Stimulated activated naive CD8-positive, alpha-beta T cell treated with anti-CD3 and anti-CD28 coated beads, Interleukin-15, Interleukin-2, amounts not matched to agents 100 U/mL and 50 U/mL, for 24 hours (primary cell): ENCODE data around the gene EPHA2.
"Not testable (repeated sequence)": the region's sequence is repeated elsewhere in the genome, so short reads cannot be mapped to it uniquely, and the experiment has no call there.

ENCODE experiments used
- ATAC-seq: fragments of 150-1000 bp; cut with Tn5 transposase; one replicate; pipeline ENCODE4 v1.10.0; 2021
- DNase-seq: peaks from one replicate; pipeline ENCODE4 v3.0.0; 2021

EPHA2 gene

DNA sequence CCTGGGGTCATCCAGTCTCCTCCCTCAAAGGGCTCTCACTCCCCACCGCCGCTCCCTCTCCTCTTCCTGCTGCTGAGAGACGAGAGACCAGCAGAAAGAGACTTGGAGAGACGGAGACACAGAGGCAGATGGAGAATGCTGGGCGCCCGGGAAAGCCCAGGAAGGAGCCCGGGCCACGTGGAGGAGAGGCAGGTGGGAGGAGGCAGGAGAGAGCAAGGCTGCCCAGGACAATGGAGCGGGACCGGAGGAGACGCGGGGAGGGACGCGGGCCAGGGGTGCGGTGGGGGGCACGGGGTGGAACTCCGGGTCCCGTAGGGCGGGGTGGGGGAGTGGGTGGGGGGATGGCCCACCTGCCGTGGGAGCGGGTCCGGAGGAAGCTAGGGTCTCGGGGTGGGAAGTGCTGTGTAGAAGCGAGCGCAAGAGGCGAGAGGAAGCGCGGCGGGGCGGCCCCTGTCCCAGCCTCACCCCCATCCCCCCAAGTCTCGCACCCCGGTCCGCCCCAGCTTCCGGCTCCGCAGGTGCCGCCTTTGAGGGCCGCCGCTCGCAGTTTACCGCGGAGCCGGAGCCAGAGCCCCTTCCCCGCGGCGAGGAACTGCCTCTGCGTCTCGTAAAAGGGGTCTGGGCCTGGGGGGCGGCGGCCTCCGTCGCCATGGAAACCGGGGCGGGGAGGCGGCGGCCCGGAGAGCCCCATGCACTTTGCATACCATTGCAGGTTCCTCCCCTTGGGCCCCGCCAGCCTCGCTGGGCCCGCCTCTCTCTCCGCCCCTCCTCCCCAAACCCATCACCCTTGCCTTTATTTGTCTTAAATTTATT lies 11.7 kb upstream of the EPHA2 start:
- ATAC-seq: peak; percentile 72
- peak; percentile 72 for DNase-seq

DNA sequence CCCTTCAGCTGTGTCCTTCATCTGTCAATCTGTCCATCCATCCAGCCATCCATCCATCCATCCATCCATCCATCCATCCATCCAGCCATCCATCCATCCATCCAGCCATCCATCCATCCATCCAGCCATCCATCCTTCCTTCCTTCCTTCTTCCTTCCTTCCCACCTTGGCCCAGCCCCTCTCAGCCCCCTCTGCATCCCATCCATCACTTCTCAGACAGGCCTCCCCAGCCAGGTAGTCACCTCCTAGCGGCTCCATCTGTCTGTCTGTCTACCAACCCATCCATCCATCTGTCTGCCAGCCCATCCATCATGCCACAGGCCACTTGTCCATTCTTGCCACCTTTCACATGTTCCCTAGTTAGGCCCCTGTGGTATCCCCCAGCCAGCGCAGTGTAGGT lies 10.2 kb upstream of the EPHA2 start:
- ATAC-seq: no peak
- DNase-seq: no peak

DNA sequence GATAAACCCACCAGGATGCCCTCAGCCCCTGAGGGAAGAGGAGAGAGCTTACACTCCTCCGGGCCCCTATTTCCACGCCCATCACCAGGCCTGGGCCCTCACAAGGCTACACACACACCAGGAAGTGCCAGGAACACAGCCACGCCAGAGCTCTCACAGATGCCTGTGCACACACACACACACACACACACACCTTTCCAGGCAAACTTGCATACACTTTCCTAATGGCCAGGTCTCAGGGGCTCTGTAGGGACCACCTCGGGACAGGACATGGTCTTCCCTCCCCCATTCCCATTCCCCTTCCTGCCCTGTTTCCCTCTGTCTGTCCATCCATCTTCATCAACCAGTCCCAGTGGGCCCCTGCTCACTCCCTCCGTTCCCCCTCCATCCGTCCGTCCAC lies 9.7 kb upstream of the EPHA2 start:
- no peak for DNase-seq

DNA sequence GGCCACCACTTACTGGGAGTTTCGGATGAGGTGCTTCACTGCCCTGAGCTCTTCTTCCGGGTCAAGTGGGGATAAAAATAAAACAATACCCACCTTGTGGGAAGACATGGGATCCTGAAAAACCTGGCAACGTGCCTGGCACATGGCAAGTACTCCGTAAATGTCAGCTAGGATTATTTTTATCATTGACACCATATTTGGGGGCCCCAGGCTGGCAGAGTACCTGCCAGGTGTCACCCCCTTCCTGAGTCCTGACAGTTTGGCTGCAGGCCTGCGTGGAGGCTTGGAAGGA lies 9.2 kb upstream of the EPHA2 start:
- ATAC-seq (no peak), DNase-seq (no peak)

More for the DNA sequence above, 9.7 kb upstream of the EPHA2 start:
- ATAC-seq: no peak

DNA sequence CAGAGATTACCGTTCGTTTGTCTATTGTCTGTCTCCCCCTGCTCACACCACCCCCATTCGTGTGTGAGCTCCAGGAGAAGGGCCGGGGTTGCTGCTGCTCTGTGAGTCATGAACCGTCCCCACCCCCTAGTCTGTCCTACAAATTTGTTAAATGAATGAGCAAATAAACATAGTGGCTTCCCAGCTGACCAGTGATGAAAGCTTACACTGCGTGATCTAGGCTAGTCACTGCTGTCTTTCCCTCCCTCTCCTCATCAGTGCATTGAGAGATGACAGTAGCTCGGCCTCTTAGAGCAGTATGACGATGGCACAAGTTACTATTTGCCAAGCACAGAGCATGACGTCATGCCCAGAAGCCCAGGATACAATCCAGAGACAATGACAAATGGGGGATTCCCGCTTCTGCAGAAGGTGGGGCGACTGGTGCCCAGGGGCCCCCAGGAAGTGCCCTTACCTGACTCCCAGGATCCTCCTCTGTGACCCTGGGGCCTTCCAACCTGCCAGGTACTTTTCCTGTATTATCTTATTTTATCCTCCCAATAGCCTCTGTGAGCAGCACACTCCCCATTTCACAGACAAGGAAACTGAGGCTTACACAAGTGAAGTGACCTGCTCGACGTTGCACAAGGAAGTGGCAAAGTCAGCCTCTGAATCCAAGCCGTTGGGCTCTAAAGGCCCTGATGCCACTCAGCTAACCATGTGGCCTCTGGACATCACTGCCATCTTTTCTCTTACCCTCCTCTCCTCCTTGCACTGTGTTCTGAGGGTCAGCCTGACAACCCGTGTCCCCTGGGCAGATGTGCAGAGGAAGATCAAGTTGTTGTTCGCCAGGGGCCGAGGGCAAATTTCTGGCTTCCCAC lies 8.6 kb upstream of the EPHA2 start:
- DNase-seq: no peak
- peak; percentile 41 for ATAC-seq

DNA sequence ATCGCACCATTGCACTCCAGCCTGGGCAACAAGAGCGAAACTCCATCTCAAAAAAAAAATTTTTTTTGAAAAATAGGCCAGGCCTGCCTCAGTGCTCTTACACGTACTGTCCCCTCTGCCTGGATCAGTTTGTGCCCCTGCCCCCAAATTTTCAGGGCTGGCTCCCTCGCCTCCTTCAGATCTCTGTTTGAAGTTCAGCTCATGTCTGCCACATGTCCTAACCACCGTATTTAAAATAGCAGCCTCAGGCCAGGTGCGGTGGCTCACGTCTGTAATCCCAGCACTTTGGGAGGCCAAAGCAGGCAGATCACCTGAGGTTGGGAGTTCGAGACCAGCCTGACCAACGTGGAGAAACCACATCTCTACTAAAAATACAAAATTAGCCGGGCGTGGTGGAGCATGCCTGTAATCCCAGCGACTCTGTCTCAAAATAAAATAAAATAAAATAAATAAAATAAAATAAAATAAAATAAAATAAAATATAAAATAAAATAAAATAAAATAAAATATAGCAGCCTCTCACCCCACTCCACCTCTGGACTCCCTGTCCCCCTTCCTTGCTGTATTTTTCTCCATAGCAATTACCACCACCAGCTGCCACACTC lies 7.8 kb upstream of the EPHA2 start:
- DNase-seq, ATAC-seq: not testable (repeated sequence)

DNA sequence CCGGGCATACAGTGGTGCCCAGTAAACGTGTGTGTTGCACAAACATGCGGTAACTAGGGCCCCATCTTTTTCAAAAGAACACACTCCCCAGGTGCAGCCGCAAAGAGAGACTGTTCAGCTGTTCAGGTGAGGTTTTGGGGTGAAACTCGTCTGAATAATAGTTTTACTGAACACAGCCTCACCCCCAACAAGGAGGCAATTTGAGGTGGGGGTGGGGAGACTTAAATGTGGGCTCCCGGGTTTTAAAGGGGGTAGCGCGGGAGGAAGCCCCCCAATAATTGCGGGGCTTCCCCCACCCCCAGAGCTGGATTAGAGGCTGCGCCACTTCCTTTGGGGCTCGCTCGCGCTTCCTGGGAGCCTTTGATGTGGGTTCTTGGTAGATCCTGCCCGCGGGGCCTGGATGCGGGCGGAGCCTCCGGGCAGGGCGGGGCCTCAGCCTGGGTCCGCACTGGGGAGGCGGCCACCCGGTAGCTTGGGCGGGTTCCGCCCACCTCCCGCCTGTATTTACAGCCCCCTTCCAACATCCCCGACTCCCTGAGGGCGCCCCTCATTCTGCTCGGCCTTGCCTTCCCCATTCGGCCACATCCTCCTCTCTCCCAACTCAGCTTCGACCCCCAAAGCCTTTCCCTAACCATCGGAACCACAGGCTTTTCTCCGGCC lies 6.4 kb upstream of the EPHA2 start:
- peak; percentile 55 for ATAC-seq
- peak; percentile 65 for DNase-seq

DNA sequence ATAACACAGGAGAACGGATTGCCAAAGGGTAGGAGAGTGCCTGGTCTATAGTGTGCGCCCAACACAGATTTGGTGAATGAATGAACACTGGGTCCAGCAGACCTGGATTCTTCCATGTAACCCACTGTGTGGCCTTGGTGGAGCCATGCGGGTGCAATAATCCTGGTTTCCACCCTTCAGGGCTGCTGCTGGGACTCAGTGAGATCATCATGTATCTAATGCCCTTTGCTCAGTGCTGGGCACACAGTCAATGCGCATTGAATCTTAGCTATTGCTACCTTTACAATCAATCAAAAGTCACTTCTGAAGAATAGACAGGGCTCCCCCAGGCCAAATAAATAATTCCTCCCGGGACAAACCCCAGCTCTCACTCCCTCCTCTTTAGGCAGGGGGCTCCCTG lies 5.8 kb upstream of the EPHA2 start:
- no peak for ATAC-seq
- DNase-seq: no peak

DNA sequence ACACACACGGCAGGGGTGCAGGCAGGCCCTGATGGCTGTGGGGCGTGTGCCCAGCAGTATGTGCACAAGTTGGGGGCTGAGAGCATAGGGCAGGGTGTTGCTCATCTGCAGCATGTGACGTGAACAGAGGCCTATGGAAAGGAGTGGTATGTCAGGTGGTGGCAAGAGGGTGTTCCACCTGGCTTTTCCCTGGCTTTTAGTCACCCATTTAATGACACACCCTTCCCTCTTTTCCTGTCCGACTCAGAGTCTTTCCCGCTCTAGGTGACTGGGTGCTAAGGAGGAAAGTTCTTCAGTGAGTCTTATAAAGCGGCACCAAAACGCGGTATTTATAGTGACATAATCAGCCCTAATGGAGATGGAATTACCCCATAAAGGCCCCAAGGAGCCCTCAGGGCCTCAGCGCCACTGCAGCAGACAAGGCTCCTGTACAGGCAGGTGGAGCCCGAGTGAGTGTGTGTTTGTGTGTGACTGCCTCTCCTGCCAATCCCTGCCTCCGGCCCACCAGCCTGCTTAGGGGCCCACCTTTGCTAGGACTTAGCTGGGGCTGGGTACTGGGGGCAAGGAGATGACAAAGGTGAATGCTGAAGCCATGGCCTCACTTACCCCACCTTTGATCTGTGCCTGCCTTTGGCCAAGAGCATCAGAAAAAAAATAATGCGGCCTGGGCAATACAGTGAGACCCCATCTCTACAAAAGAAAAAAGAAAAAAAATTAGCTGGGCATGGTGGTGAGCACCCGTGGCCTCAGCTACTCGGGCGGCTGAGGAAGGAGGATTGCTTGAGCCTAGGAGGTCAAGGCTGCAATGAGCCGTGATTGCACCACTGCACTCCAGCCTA lies 3.3 kb upstream of the EPHA2 start:
- no peak for DNase-seq
- ATAC-seq: no peak

DNA sequence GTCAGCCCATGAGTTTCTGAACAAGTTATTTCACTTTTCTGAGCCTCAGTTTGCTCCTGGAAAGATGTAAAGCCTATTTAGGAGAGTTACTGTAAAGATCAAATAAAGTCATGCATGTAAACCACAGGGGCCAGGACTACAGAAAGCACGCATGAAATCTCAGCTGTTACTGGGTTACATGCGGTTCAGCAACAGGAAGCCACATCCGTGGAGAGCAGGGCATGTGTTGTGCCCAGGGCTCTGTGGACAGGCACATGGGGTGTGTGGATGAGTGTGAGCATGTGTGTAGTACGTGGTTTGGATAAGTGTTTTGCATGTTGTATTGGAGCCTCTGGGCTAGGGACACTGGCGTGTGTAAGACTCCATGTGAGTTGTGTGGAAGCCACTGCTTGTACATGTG lies 2.2 kb upstream of the EPHA2 start:
- no peak for ATAC-seq
- no peak for DNase-seq

DNA sequence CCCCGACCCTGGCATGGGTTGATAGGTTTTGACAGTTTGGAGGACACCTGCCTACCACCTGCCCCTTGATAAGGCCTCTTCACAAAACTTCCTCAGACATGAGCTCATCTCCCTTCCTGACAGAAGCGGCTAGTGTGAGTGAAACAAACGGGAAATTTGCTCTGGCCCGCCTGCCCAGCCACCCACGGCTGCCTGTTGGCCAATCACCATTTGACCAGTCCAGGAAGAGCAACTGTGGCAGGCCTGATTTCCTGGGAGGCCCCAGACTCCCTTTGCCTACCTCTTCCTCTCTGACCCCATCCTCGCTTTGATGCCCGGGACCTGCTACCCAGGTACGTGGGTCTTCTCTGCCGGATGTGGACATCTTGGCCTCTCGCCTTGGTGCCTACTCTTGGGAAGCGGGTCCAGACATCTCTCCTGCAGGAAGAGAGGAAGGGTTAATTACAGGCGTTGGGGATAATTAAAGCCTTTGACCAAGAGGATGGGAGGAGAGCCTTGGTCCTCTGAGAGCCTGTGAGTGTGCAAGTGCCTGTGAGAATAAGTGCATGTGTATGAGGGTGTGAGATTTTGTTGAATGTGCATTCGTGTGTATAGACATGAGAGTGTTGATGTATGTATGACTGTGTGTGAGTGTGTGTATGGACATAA lies 1.1 kb upstream of the EPHA2 start:
- DNase-seq: no peak
- ATAC-seq: no peak

DNA sequence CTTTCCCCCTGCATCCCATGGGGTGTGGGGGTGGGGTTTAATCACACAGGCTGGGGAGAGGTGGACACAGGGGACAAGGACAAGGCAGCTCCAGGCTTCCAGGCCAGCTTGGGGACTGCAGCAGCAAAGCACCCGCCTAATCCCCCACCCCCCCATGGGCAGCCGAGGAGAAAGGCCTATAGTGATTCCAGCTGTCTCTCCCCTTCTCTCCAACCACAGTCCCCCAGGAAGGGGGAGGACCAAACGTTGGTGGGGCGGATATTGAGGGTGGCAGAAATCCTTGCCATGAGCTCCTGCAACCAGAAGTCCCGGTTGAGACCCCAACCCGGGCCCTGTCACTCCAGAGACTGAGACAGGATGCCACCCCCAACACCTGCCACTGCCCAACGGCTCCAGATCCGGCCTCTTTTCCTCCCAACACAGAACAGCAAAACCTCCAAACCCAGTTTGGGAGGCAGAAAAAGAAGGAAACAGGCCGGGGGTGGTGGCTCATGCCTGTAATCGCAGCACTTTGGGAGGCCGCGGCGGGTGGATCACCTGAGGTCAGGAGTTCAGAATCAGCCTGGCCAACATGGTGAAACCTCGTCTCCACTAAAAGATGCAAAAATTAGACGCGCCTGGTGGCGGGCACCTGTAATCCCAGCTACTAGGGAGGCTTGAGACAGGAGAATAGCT lies 1.7 kb downstream of the EPHA2 start:
- no peak for ATAC-seq
- DNase-seq: no peak

DNA sequence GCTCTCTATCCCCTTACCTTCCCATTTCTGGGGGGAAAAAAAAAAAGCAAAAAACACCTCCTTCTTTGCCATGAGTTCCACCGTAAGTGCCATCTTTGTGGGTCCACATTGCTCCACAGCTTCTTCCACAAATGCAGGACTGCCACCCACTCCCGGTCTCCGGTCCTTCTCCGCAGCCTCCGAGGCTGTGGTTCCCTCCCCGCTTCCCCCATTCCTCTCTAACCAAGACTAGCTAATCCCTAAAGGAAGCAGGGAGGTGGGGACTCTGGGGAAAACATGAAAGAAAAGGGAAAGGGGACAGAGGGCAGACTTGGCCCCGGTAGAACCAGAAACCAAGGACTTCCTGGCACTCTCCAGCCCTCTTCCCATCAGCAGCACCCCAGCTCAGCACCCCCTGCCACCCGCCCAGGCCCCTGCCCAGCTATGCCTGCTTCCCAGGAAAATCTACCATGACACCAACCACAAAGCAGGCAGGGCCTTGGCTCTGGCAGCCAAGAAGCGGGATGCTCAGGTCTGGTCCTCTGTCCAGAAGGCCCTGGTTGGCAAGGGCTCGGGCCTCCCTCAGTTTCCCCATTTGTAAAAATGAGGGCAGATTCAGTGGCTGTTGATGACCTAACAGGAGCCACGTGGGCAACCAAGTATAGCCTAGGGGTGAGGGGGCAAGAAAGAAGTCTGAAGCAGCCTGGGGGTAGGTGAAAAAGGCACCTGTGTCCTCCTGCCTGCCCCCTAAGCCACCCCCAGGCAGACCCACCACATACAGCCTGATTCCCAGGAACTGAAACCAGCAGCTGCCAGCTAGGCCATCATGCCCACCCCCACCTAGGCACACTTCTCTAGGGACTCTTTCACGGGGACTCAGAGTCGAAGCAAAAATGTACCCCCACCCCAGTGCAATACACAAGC lies 2.5 kb downstream of the EPHA2 start:
- ATAC-seq (no peak), DNase-seq (no peak)

DNA sequence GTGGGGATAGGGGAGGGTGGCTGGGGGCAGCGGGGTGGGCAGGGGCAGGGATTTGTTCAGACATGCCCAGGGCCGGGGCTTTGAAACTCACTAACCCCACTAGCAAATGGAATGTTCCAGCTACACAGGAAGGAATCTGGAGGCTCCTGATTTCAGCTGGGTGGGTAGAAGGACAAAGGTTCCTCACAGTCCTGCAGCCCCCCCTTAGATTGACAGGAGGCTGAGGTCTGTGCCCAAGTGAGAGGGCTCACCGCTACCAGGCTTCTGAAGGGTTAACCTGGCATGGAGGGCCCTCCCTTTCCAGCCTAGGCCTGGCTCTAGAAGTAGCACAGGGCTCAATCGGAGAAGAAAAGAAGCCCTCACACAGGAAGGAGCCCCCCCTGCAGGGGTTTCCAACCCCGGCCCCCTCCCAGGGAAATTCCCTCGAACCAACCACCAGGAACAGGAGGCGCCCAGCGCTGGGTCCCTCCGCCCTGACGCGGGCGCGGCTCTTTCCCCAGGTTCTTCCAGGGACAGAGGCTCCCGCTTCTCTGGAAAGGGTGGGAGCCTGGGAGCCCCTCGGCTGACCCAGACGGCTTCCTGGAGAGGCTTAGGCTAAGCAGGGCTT lies 3.3 kb downstream of the EPHA2 start:
- DNase-seq (no peak), ATAC-seq (no peak)

DNA sequence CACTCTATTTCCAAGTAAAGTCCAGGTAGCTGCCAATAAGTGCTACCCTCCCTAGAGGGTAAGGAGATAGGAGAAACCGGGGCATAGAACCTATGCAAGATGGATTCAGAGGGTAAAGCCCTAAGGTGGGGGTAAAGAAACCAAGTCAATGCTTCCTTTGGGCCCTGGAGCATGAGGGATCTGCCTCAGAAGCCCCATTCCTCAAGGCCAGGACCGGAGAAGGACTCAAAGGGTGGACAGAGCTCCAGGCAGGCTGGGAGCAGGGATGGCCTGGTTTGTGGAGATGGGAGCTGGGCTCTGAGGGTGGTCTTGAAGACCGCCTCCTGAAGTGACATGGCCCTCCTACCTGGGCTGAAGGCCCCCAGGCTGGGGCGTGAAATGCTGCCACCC lies 3.9 kb downstream of the EPHA2 start:
- DNase-seq: no peak
- no peak for ATAC-seq

DNA sequence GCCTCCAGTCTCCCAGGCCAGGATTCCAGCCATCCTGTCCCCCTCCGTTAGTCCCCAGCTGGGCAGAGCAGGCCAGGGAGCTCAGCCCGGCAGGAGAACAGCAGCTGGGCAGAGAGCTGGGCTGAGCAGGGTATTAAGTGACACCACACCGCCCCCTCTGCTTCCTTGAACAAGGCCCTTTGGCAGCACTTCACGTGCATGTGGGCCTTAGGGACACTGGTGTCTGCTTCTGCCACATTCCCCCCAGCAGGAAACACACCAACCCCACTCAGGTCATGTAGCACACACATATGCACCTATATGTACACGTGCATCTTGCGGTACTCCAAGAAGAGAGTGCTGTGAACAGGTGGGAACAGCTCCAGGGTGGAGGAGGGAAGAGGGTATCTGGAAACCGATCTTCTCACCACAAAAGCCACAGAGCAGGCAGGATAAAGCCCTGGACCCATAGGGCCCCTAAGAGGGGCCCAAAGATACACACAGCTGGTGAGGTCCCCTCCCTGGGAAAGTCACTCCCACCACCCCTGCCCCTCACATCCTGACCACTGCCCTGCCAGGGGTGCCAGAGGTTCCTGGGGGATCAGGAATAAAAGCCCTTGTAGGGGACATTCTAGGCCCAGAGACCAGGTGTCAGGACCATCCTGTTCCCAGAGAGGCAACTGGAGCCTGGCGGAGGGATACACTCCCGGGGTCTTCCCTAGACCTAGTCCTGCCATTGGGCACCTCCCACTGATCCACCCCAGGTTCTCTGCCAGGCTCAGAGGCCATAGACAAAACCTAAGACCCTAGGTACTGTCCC lies 4.5 kb downstream of the EPHA2 start:
- DNase-seq (no peak), ATAC-seq (no peak)

DNA sequence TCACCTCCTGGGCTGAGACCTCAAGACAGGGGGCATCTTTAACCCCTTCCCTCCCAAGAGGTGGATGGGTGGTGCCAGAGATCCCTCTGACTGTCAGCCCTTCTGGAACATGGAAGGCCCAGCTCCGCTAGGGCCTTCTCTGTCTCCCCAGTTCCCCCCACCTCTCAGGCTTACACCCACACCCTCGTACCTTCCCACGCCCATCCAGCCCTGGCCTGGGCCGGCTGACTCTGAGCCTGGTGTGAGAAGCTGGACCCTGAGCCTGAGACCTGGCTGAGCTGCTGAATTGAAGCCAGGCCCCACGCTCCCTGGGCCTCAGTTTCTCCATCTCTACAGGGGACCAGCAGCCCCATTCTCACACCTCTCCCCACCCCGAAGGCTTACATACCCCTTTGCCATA lies 5.4 kb downstream of the EPHA2 start:
- ATAC-seq: no peak
- no peak for DNase-seq

DNA sequence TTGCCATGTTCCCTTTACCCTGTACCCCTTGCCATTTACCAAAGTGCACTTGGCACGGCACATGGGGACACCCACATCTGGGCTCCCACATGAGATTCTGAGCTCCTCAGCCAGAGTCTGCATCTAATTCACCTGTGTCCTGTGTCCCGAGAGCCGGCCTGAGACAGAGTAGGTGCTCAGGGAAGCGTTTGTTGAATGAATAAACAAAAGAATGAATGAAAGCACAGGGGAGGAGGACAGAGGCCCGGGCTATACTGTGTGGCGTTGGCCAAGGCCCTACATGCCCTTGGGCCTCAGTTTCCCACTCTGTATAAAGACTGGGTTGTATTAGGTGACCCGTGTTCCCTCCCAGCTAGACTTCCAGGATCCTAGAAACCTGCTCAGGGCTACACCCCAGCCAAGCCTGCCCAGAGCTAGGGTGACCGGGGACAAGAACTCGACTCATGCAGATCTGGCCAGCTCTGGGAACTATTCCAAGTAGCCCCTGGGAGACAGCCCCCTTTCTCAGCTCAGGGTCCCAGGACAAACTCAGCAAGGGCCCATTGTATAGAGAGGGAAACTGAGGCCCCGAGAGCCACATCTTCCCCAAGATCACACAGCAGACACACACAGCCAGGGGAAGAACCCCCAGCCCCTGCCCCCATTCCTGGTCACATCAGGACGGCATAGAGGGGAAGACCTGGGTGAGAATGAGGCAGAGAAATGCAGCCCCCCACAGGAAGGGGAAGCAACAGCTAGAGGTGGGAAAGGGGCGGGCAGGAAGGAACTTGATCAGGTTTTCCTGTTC lies 6.0 kb downstream of the EPHA2 start:
- ATAC-seq (no peak), DNase-seq (no peak)
